Measurements from ENCODE around the gene HMGB1.
A peak's percentile ranks its signal among the peaks of the same experiment; 100 is the strongest.

The HMGB1 gene

DNA sequence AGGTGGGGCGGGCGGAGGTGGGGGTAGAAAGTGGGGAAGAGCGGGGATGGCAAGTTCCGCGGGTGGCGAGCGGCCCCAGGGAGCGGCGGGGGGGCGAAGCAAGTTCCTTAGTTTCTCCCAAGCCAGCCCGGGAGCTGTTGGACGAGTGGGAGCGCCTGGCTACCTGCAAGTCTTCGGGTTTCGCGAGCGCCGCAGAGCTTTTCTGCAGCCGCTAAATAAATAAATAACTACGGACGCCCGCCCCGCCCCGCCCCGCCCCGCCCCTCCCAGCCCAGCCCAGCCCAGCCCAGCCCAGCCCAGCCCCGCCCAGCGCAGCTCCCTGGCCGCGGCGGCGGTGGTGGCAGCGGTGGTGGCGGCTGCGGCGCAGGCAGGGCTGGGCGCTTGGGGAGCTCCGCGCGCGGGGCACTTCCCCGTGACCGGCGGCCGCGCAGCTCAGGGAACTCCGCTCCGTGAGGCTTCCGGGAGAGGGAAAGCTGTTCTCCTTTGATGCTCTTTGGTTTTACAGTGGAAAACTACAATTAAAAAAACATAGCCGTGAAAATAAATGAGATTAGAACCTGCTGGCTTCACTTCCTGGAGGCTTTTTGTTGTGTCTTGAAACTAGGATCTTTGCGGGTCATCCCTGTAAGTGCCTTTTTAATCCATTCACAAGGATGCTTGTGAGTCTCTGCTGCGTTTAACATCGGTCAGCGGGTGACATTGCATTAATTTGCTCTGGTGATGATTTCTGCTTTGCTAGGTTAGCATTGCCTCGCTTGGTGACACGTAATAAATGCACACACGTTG lies 43.5 kb downstream of the HMGB1 start, which contains the start of gene UBE2L5:
UBE2L5 (plus strand) TSS at position 440 of the 786 bp plus-strand sequence. CDS start 5,498 bp downstream, outside the sequence.
- H3K27ac Mint-ChIP-seq = peak within 1 kb of the TSS; percentile 93
- no peaks in the 10 kb centered on the region for H3K36me3 Mint-ChIP-seq
- H3K9me3 Mint-ChIP-seq = no peaks in the 10 kb centered on the region
- no peaks in the 10 kb centered on the region for H3K27me3 Mint-ChIP-seq
- peak within 1 kb of the TSS; percentile 87 for H3K4me3 Mint-ChIP-seq
- H3K4me1 Mint-ChIP-seq = peaks cover 40% of the 10 kb centered on the region
- peak; percentile 95 for ATAC-seq

DNA sequence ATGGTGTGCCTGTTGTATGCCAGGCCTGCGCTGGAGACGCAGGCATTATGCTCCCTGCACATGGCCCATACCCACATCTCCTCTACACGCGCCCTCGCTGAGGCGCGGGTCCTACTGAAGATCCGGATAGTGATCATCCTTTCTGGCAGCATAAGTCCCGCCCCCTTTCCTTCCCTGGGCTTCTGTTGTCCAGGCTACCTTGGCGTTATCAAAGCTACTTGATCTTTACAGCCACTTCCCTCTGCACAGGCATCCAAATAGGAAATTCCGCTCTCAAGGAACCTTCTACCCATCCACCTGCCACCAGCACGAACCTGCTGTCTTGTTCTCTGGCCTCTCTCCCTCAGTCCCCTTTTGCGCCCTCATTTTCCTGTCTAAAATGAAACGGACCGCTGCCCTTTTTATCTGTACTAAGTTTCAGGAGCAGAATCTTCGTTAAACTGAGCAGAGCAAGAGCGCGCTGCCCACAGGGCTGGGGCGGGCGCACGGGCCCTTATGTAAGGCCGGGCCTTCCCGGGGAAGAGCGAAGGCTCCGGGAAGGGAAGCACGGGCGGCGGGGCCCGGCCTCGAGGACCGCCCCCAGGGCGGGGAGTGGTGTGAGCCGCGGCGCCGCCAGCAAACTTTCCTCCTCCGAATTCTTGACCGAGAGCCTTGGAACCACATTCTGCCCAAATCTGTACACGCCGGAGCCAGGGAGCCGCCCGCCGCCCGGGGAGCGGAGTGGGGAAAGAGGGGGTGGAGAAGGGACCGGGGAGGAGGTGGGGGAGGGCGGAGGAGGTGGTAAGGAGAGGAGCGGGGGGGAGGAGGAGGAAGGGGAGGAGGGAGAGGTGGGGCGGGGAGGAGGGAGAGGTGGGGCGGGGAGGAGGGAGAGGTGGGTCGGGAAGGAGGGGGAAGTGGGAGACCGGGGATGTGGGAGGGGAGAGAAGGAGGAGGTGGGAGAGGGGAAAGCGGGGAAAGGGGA lies 44.4 kb downstream of the HMGB1 start:
- Mint-ChIP-seq H3K36me3 (no peaks in the 10 kb centered on the region), H3K4me1 (peaks cover 45% of the 10 kb centered on the region), H3K9me3 (no peaks in the 10 kb centered on the region), H3K27me3 (no peaks in the 10 kb centered on the region), H3K27ac (peak overlapping the region; percentile 93), H3K4me3 (peak overlapping the region; percentile 80)
- ATAC-seq = peak; percentile 63

- no peak for ATAC-seq
- Mint-ChIP-seq H3K9me3 (no peaks in the 10 kb centered on the region), H3K27ac (peak overlapping the region; percentile 43), H3K27me3 (no peaks in the 10 kb centered on the region), H3K4me3 (no peak overlapping the region), H3K36me3 (no peaks in the 10 kb centered on the region), H3K4me1 (peaks cover 69% of the 10 kb centered on the region)
These were observed 46.8 kb downstream of the HMGB1 start for GRCh38 chr13:30418717-30419459.

GRCh38 chr13:30418075-30418716 lies 47.5 kb downstream of the HMGB1 start:
- no peaks in the 10 kb centered on the region for H3K27me3 Mint-ChIP-seq
- no peaks in the 10 kb centered on the region for H3K9me3 Mint-ChIP-seq
- H3K36me3 Mint-ChIP-seq = no peaks in the 10 kb centered on the region
- peak overlapping the region; percentile 43 for H3K27ac Mint-ChIP-seq
- no peak overlapping the region for H3K4me3 Mint-ChIP-seq
- H3K4me1 Mint-ChIP-seq = peaks cover 72% of the 10 kb centered on the region
- ATAC-seq = no peak

DNA sequence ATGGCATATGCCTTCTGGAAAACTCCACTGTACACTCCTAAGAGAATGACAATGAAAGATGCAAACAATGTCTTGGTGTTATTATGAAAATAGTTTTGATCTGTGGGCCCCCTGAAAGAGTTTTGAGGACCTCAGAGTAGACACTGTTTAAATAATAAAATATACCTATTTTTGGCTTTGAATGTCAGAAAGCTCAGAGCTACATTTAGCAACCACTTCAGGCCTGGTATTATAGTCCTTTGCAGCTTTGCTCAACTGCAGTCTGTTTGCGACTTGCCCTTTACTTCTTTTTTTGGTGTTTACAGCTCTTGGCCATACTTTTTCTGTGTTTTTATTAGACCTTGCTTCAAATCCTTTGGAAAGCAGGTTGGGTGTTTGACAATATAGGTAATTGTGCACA lies 49.3 kb downstream of the HMGB1 start:
- H3K4me1 Mint-ChIP-seq = peaks cover 71% of the 10 kb centered on the region
- H3K9me3 Mint-ChIP-seq = no peaks in the 10 kb centered on the region
- no peak overlapping the region for H3K4me3 Mint-ChIP-seq
- no peaks in the 10 kb centered on the region for H3K36me3 Mint-ChIP-seq
- ATAC-seq = no peak
- no peaks in the 10 kb centered on the region for H3K27me3 Mint-ChIP-seq
- H3K27ac Mint-ChIP-seq = no peak overlapping the region

DNA sequence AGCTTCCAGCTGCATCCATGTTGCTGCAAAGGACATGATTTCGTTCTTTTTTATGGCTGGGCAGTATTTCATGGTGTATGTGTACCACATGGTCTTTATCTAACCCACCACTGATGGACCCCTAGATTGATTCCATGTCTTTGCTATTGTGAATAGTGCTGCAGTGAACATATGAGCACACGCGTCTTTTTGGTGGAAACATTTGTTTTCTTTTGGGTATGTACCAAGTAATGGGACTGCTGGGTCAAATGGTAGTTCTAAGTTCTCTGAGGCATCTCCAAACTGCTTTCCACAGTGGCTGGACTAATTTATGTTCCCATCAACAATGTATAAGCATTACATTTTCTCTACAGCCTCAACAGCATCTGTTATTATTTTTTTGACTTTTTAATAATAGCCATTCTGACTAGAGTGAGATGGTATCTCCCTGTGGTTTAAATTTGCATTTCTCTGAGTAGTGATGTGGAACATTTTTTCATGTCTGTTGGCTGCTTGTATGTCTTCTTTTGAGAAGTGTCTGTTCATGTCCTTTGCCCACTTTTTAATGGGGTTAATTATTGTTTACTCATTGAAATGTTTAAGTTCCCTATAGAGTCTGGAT lies 50.2 kb downstream of the HMGB1 start:
- peaks cover 64% of the 10 kb centered on the region for H3K4me1 Mint-ChIP-seq
- H3K36me3 Mint-ChIP-seq = no peaks in the 10 kb centered on the region
- no peaks in the 10 kb centered on the region for H3K27me3 Mint-ChIP-seq
- no peaks in the 10 kb centered on the region for H3K9me3 Mint-ChIP-seq
- peak overlapping the region; percentile 64 for H3K4me3 Mint-ChIP-seq
- peak; percentile 82 for ATAC-seq
- peak overlapping the region; percentile 78 for H3K27ac Mint-ChIP-seq

DNA sequence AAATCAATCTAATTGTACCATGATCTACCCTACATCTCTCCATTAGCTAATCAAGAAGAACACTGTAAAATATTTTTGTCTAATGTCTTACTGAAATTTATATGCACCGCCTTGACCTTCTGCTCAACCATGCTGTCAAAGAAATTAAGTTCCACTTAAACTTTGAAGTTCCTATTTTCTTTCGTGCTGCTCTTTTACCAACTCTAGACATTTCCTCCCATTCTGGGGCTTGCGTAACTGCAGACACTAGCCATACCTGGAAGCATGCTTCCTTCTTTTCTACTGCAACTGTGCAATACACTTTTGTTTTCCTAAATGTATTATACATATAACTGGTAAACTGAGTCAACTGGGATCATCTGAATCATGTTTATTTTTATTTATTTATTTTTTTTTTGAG lies 51.9 kb downstream of the HMGB1 start:
- H3K27me3 Mint-ChIP-seq = no peaks in the 10 kb centered on the region
- no peaks in the 10 kb centered on the region for H3K9me3 Mint-ChIP-seq
- no peak for ATAC-seq
- no peaks in the 10 kb centered on the region for H3K36me3 Mint-ChIP-seq
- H3K27ac Mint-ChIP-seq = peak overlapping the region; percentile 60
- H3K4me3 Mint-ChIP-seq = no peak overlapping the region
- peaks cover 70% of the 10 kb centered on the region for H3K4me1 Mint-ChIP-seq

DNA sequence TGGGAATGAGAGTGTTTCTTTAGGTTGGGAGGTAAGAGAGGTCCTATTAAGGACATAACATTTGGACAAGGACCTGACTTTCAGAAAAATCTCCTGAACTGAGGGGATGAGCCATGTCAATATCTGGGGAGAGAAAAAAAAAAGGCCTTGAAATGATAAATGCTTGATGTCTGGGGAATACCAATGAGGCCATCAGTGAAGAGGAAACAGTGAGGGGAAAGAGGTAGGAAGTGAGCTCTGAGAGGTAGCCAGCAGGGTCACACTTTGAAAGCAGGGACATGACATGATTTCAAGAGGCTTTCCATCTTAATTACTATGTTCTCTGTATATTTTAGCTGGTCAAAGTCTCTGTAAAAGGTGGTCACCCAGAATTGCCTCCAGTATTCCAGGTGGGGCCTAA lies 53.4 kb downstream of the HMGB1 start:
- H3K4me1 Mint-ChIP-seq = peaks cover 73% of the 10 kb centered on the region
- peak overlapping the region; percentile 4 for H3K27ac Mint-ChIP-seq
- no peak overlapping the region for H3K4me3 Mint-ChIP-seq
- no peaks in the 10 kb centered on the region for H3K9me3 Mint-ChIP-seq
- no peaks in the 10 kb centered on the region for H3K36me3 Mint-ChIP-seq
- no peak for ATAC-seq
- H3K27me3 Mint-ChIP-seq = no peaks in the 10 kb centered on the region

GRCh38 chr13:30410705-30411125 lies 55.0 kb downstream of the HMGB1 start:
- Mint-ChIP-seq H3K9me3 (no peaks in the 10 kb centered on the region), H3K27me3 (no peaks in the 10 kb centered on the region), H3K4me1 (peaks cover 73% of the 10 kb centered on the region), H3K36me3 (no peaks in the 10 kb centered on the region), H3K4me3 (no peak overlapping the region), H3K27ac (peak overlapping the region; percentile 48)
- no peak for ATAC-seq

- H3K4me1 Mint-ChIP-seq = peaks cover 67% of the 10 kb centered on the region
- ATAC-seq = no peak
- no peak overlapping the region for H3K4me3 Mint-ChIP-seq
These were observed 55.6 kb downstream of the HMGB1 start for GRCh38 chr13:30409886-30410704.

GRCh38 chr13:30408319-30409101 lies 57.2 kb downstream of the HMGB1 start:
- peak overlapping the region; percentile 85 for H3K27ac Mint-ChIP-seq
- H3K9me3 Mint-ChIP-seq = no peaks in the 10 kb centered on the region
- peak; percentile 93 for ATAC-seq
- H3K36me3 Mint-ChIP-seq = no peaks in the 10 kb centered on the region
- peak overlapping the region; percentile 76 for H3K4me3 Mint-ChIP-seq
- H3K4me1 Mint-ChIP-seq = peaks cover 51% of the 10 kb centered on the region
- no peaks in the 10 kb centered on the region for H3K27me3 Mint-ChIP-seq

More at GRCh38 chr13:30409886-30410704, 55.6 kb downstream of the HMGB1 start:
- Mint-ChIP-seq H3K9me3 (no peaks in the 10 kb centered on the region), H3K27me3 (no peaks in the 10 kb centered on the region), H3K36me3 (no peaks in the 10 kb centered on the region), H3K27ac (peak overlapping the region; percentile 48)

- no peaks in the 10 kb centered on the region for H3K27me3 Mint-ChIP-seq
- H3K9me3 Mint-ChIP-seq = no peaks in the 10 kb centered on the region
- peaks cover 42% of the 10 kb centered on the region for H3K4me1 Mint-ChIP-seq
- ATAC-seq = no peak
- H3K36me3 Mint-ChIP-seq = no peaks in the 10 kb centered on the region
- peak overlapping the region; percentile 85 for H3K27ac Mint-ChIP-seq
- H3K4me3 Mint-ChIP-seq = no peak overlapping the region
These were observed 58.8 kb downstream of the HMGB1 start for GRCh38 chr13:30406779-30407416.

Data from stimulated activated memory B cell treated with anti-CD40 and anti-IgM and Interleukin-4, amounts not matched to agents 10 μg/mL and 1 μg/mL and 100 μg/mL, for 72 hours (primary cell).